C4-2B (cell line): ENCODE measurements around the gene PTPRN2.

Source experiments
- CTCF ChIP-seq: fragments of 450-650 bp; conservative IDR thresholded peaks from 2 replicates; pipeline ENCODE4 v1.5.1; 2017; ENCODE audit warnings: mild to moderate bottlenecking
- ZFX ChIP-seq: fragments of 450-650 bp; IDR thresholded peaks from 2 replicates; pipeline ENCODE4 v1.6.1; 2017

- no peak for TF ChIP-seq CTCF
- TF ChIP-seq ZFX, result no peak
Measured at GRCh38 chr7:157930441-157930840, 657.2 kb downstream of the PTPRN2 start.
